D721Med (cell line): Measurements from ENCODE around the gene HSBP1L1.
A peak's percentile ranks its signal among the peaks of the same experiment; 100 is the strongest.

Source experiments
- DNase-seq: peaks from one replicate; pipeline ENCODE4 v3.0.0; 2011; ENCODE audit warnings: low spot score; ENCODE audit not compliant: insufficient read length
- FAIRE-seq: peaks from 2 replicates; lab custom pipeline; 2011; peaks lifted over from hg19 to GRCh38; lab: Jason Lieb, UNC
- TF ChIP-seq, protein P1 (sequence below): IDR thresholded peaks from 2 replicates; pipeline ENCODE4 v1.5.1; 2012; ENCODE audit warnings: mild to moderate bottlenecking, control low read depth; ENCODE audit not compliant: insufficient read depth; ENCODE audit errors: missing control alignments

The HSBP1L1 gene

DNA sequence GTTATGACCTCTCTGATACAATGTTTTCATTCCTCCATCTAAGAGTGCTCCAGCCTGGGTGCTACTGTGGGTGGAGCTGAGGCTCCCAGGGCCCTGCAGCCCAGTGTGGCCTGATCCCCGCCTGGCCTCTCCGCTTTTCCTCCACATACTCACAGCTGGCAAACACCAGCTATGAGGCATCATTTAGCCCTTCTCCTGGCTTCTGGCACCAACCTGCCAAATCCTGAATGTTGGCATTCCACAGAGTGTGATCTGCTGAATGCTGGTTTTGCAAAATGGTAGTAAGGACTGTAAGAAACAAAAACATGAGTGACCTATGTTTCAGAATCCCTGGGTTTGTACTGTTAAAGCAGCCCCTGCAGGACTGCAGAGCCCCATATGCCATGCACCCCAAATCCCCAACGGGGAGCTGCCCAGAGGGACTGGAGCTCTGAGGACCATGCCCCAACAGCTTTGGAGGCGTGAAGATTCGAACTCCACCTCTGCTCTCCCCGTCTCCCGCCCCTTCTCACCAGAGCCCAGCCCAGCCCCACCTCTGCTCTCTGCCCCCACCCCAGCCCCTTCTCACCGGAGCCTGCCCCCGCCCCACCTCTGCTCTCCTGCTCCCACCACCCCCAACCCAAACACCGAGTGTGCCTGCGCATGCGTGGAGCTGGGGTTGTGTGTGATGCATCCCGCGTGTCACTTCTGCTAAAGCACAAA, 17.2 kb upstream of the HSBP1L1 start:
- FAIRE-seq (peak; percentile 84), DNase-seq (no peak)
- TF ChIP-seq, protein P1, sequence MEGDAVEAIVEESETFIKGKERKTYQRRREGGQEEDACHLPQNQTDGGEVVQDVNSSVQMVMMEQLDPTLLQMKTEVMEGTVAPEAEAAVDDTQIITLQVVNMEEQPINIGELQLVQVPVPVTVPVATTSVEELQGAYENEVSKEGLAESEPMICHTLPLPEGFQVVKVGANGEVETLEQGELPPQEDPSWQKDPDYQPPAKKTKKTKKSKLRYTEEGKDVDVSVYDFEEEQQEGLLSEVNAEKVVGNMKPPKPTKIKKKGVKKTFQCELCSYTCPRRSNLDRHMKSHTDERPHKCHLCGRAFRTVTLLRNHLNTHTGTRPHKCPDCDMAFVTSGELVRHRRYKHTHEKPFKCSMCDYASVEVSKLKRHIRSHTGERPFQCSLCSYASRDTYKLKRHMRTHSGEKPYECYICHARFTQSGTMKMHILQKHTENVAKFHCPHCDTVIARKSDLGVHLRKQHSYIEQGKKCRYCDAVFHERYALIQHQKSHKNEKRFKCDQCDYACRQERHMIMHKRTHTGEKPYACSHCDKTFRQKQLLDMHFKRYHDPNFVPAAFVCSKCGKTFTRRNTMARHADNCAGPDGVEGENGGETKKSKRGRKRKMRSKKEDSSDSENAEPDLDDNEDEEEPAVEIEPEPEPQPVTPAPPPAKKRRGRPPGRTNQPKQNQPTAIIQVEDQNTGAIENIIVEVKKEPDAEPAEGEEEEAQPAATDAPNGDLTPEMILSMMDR: no peak

GRCh38 chr18:79947881-79948610, 16.4 kb upstream of the HSBP1L1 start:
- TF ChIP-seq, protein P1: no peak
- no peak for DNase-seq
- peak; percentile 82 for FAIRE-seq

DNA sequence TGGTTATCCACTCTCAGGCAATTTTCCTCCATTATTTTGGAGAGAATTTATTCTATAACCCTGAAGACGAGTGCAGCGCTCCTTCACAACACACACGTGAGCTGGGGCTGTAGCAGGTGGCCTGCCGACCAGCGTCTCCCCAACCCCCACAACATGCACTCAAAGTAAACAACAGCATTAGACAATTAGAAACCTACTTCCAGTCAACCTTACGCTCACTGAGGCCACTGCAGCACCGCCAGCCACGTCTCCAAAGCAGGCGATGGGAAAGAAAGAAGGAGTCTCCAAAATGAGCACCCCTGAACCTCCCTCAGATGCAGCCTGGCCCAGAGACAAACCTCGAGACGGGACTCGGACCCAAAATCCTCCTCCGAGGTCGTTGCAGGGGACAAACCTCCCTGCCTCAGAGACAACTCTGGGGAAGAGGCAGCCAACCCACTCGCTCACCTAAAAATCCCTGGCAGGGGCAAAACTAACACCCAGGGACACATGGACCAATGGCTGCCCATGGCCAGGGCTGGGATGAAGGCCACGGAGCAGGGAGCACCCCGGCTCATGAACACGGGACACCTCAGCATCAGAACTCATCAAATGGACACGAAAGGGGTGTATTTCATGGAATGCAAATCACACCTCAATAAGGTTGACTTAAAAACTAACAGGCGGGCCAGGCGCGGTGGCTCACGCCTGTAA, 15.6 kb upstream of the HSBP1L1 start:
- FAIRE-seq: peak; percentile 88
- no peak for DNase-seq
- TF ChIP-seq, protein P1: no peak

- FAIRE-seq: peak; percentile 91
- no peak for DNase-seq
- TF ChIP-seq, protein P1: no peak
These were observed 14.6 kb upstream of the HSBP1L1 start for GRCh38 chr18:79949697-79950487.

- TF ChIP-seq, protein P1: no peak
- no peak for DNase-seq
- no peak for FAIRE-seq
These were observed 13.7 kb upstream of the HSBP1L1 start for GRCh38 chr18:79950515-79951341.
